ENCODE results near the gene ALPI.
"Not testable (repeated sequence)": the region's sequence is repeated elsewhere in the genome, so short reads cannot be mapped to it uniquely, and the experiment has no call there.

The ALPI gene

DNA sequence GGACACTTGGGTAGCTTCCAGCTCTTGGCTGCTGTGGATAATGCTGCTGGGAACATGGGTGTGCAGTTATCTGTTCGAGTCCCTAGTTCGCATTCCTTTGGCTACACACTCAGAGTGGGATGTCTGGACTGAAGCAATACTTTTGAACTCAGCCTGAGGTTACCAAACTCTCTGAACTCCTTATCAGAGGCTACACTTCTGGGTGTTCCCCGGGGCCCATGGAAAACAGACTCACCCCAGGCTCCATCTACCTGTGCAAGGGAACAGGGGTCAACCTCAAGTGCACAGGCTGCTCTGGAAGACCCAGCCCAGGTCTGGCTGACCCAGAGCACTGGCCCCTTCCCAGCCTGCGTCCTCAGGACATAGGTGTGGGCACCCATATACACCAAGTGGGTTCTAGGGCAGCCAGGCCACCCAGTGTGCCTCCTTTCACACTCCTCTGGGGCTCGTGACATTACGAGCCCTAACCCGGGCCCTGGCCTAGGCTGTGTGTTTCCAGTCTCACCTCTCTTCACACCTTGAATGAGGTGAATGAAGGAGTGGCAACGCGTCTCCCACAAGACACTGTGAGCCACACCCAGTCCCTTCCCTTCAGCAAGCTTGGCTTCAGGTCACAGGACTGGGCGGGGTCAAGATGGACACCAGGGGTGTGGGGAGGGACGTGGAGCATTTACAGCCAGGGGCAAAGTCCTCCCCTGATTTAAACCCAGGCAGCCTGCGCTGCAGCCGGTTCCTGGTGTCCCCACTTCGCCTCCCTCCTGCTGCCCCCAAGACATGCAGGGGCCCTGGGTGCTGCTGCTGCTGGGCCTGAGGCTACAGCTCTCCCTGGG, at the start of gene ALPI:
Gene ALPI, plus strand, starts transcription at position 728 of the 830 bp plus-strand sequence. Its CDS starts 47 bp downstream, at position 775.
- DNase-seq, result no peak

DNA sequence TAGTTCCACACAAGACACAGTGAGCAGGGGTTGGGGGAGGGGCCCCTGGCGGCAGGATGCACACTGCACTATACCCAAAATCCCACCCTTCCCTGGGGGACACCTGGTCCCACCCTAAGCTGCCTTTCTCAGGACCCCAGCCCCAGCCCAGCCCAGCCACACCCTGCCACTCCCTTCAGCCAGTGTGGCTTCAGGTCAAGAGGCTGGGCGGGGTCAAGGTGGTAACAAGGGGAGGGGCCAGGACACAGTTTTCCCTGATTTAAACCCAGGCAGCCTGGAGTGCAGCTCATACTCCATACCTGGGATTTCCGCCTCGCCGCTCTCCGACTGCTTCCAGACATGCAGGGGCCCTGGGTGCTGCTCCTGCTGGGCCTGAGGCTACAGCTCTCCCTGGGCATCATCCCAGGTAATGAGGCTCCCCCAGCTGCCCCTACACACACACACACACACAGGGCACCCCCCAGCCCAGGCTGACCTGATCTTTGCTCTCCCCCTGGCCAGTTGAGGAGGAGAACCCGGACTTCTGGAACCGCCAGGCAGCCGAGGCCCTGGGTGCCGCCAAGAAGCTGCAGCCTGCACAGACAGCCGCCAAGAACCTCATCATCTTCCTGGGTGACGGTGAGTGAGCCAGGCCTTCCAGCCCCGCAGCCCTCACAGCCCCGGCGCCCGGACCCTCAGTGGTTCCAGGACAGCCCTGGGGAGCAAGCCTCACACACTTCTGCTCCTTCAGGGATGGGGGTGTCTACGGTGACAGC, 49.2 kb upstream of the ALPI start, which contains the start of gene ALPG:
Gene ALPG, plus strand, starts transcription at position 289 of the 755 bp plus-strand sequence. Its CDS starts 51 bp downstream, at position 340.
- DNase-seq, result no peak

DNA sequence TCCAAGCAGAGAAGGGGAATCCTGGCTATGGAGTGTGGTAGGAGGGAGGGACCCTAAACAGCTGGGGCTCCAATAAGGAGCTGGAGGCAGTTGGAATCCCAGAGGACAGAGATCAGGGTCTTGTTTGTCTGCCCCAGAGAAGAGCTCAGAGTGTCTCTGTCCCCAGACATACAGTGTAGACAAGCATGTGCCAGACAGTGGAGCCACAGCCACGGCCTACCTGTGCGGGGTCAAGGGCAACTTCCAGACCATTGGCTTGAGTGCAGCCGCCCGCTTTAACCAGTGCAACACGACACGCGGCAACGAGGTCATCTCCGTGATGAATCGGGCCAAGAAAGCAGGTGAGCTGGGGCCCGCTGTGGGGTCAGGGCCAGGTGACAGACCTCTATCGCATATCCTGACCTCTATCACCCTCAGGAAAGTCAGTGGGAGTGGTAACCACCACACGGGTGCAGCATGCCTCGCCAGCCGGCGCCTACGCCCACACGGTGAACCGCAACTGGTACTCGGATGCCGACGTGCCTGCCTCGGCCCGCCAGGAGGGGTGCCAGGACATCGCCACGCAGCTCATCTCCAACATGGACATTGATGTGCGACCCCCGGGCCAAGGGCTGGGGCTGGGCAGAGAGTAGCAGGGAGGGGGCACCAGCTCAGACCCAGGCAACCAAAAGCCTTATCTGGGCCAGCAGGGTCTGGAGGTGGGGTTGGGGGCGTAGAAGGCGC, 48.4 kb upstream of the ALPI start:
- DNase-seq, result not testable (repeated sequence)

DNA sequence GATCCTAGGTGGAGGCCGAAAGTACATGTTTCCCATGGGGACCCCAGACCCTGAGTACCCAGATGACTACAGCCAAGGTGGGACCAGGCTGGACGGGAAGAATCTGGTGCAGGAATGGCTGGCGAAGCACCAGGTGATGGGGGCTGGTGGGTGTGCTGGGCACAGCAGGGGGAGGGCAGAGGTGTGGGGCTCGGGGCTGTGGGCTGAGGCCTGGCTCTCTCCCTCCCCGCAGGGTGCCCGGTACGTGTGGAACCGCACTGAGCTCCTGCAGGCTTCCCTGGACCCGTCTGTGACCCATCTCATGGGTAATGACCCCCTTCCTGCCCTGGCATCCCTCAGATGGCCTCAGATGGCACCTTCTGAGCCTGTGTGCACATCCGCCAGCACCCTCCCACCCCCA, 47.7 kb upstream of the ALPI start:
- not testable (repeated sequence) for DNase-seq

DNA sequence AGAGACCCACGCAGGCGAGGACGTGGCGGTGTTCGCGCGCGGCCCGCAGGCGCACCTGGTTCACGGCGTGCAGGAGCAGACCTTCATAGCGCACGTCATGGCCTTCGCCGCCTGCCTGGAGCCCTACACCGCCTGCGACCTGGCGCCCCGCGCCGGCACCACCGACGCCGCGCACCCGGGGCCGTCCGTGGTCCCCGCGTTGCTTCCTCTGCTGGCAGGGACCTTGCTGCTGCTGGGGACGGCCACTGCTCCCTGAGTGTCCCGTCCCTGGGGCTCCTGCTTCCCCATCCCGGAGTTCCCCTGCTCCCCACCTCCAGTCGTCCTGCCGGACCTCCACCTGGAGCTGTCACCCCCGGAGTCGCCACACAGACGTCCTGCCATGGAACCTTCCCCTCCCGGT, 46.3 kb upstream of the ALPI start:
- DNase-seq, result not testable (repeated sequence)

DNA sequence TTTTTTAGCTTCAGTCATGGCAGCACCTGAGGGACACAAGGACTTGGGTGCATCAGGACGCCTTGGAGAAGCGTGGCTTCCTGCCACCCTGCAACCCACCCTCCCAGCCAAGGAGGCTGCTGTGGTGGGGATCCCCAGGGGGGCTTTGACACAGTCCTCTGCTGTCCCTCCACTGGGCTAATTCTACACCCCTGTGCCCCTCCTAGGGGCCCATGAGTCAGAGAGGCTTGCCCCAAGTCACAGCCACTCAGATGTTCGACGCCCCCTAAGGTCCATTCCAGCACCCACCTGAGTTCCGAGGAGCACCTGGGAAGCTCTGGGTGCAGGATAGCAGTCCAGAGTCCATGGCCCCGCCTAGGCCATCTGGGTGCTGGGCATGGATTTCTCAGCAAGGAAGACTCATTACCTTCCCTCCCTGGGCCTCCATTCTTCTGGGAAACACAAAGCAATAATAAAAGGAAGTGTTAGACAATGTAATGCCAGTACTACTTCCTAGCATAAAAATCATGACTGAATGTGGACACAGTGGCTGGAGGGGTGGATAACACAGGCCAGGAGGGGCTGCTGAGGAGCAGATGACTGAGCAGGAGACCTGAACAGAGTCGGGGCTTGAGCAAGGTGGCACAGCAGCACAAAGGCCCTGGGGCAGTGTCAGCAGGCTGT, 45.6 kb upstream of the ALPI start:
- no peak for DNase-seq

DNA sequence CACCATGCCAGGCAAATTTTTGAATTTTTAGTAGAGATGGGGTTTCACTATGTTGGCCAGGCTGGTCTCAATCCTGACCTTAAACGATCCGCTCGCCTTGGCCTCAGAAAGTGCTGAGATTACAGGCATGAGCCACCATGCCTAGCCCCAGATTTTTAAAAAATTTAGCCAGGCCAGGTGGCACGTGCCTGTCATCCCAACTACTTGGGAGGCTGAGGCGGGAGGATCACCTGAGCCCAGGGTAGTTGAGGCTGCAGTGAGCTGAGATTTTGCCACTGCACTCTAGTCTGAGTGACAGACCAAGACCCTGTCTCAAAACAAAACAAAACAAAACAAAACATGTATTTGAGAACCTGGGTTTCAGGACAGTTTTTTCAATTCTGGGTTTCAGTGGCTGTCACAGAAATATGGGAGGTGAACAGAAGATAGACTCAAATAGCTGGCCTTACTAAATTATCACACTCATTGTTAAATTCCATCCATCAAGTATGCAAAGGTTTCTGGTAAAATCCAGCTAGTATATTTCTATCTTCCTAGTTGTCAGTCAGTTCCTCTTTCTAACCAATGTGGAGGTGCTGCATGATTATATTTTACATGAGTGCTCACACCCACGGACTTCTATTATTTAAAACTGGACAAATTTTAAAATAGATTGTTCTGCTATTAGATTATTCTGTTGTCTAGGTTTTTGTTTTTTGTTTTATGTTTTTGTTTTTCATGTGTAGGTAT, 43.9 kb upstream of the ALPI start:
- no peak for DNase-seq

DNA sequence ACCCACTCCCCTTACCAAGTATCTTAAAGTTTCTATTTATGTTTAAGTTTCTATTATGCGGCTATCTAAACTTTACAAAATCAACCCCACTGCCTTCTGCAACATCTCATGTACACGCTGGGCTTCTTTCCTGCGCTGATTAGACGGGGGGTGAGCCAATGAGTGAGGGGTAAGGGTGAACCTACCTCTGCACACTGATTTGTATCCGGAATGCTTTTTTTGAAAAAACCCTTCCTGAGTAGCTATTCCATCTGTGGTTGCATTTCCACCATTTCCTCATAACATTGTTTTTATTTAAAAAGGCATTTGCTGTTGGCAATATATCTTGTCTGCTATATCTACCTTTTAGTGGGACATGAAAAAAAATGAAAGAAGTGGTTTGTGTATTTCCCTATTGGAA, 43.0 kb upstream of the ALPI start:
- no peak for DNase-seq

DNA sequence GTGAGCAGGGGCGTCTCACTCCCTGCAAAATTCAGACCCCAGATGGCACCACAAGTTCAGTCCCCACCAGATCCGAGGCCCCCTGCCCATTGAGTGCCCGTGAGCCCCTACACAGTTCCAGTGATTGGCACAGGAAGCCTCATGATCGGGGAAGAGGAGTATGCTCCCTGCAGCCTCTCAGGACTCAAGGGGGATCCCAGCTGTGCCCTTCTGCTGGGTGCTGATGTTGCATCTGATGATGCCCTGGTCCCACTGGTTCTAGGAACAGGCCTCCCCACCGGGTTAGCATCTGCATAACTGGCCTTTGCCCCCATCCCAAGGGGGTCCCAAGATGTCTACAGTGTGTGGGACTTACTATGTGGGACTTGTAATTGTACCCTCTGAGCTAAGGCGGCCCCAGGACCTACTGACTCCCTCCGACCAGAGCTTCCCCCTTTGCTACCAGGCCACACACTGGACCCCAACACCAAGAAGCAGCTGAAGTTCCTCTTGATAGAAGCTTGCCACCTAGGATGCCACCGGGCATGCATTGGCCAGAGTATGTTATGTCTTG, 40.7 kb upstream of the ALPI start:
- no peak for DNase-seq

DNA sequence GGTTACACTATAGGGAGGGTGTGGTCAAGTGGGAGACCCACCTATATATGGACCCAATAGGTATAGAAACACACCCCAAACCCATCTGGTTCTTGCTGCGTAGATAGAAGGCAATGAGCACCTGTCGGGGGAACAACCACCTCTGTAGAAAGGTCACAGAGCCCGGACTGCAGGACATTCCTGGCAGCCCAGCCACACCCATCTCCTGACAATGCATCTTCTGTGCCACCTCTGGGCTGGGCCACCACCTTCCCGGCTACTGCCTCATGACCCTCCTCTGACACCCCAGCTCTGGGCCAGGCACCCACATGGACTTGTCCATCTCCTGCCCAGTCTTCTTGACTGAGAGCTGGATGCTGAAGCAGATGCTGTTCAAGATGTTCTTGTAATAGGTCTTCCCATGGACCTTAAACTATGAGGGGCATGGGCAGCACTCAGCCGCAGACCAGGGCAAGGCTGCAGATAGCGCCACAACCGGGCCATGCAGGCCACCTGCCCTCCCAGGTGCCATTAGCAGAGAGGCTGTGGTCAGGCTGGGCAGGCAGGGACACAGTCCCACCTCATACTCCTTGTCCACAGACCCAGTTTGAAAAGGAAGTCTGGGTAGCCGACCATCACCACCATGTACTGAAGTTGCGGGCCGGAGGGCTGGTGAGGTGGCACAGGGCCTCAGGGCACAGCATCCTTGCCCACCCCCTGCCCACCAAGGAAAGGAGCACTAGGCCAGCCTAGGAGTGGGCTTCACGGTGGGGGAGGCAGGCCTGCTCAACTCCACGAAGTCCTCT, 40.0 kb upstream of the ALPI start:
- no peak for DNase-seq

DNA sequence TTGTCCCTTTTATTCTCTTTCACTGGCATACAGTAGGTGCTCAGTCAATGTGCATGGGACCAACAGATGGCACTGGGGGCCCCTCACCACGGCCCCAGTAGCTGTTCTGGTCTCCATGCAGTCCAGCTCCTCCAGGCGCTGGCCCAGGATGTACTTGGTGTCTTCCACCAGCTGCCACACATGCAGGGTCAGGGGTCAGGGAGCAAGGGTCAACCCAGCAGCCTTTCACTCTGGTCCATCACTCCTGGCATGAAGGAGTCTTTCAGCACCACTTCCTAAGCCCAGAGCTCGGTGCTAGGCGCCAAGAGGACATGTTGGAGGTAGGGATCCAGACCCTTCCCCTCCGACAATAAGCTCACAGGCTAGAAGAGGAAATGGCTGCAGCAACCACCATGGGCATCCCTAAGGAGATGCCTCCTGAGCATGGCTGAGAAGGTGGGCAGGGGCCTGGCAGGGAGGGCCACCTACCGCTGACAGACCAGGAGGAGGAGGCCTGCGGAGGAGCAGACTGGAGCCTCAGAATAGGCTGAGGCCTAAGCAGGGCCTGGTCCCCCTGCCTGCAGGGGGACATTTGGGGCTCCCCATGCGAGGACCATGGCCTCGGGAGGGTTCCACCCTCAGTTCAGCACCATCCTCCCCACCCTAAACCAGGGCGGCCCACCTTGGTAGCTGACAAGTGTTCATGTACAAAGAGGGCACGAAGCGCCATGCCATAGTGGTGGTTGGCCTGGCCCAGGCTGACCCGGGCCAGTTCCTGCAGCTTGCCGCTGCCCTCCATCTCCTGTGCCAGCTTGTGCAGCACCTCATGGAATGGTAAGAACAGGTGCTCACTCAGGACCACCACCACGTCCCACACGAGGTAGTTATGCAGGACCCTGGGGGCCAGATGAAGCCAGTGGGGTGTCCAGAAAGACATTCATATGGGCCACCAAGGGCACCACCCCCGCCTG, 39.2 kb upstream of the ALPI start:
- DNase-seq, result no peak

DNA sequence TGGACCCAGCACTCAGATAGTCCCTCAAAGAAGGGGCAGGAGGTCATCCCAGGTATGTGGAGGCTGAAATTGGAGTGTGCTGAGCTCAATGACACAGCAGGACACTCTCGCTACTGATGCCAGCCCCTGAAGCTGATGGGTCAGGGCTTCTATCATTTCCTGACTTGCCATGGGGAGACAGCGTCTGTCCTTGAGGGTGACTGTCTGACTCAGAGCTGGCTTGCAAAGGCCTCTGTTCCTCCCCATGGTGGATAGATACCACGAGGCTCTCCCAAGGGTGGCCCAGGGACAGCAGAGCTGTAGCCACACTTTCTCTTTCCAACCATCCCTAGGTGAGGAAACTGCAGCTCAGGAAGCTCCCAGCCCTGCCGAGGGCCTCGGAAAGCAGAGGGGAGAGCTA, 38.5 kb upstream of the ALPI start:
- DNase-seq, result no peak

DNA sequence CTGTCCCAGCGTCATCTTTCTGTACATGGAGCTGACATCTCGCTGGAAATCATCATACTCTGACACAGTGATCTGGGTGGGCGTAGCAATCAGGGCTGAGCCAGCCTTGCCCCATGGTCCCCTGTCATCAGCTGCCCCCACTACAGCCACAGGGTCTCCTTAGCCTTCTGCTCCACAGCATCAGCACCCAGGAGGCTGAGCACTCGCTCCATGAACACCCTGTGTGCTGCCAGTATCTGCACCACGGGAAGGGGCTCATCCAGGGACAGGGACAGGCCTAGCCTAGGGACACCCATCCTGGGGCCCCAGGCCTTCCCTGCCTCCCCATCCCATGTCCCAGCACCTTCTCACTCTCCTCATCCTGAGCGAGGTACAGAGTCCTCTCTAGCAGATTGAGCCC, 37.9 kb upstream of the ALPI start:
- no peak for DNase-seq

DNA sequence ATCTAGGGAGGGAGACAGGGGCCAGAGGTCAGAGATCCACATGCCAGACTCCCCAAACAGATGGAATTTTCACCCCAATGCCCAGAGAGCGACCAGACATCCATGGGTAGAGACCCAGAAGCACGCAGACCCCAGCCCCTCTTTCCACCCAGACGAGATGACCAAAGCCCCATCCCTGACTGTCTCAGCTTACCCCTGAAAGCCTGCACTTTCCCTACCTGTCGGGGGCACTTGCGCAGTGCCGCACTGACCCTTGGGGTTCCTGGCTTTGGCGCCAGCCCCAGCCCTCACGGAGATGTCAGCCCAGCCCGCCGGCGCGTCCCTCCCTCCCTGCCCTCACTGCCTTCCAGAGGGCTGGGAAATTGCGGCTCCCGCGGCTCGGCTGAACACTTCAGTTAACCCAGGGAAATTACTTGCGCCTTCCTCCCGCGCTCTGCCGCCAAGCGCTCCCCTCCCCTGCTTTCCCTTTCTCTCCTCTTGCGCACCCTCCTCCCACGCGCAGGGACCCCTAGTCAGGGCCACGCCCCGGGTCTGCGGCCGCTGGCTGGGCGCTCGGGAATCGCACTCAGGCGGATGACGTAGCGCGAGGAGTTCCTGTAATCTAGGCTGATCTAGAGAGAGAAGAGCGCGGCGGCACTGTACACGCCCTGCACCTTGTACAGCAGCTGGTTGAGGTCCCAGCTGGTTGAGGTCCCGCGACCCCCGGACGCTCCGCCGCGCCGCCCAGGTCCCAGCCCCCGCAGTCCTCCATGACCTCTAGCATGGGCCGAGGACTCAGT, 37.3 kb upstream of the ALPI start:
- DNase-seq, result no peak

DNA sequence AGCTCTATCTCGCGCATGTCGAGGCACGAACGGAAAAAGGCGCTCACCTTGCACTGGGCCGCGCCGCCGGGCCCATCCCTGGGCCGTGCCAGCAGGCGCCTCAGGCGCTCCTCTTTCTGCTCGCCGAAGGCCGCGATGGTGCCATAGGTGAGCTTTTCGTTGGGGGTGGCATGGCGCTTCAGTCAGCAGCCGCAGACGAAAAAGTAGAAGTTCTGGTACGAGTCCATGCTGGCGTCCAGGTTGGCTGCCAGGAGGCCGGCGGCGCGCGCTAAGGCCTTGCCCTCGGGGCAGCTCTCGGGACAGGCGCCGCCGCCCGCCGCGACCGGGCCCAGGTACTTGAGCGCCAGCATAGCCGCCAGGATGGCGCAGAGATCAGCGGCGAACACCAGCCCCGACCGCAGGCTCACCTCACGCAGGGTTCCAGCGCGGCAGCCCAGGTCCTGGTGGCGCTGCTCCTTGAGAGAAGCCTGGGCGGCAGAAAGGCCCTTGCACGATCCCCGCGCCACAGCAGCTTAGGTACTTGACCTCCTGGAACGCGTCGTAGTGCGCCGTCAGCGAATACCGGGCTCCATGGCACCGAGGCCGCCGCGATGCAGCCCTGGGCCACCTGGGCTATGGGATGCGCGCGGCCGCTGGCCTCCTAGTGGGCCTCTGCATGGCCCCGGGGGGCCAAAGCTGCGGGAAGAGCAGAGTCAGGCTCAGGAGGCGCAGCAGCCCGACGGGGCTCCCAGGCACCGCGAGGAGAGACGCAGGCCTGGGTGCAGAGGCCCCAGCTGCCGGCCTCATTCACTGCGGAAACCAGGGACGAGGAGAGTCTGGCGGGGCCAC, 36.5 kb upstream of the ALPI start:
- no peak for DNase-seq

DNA sequence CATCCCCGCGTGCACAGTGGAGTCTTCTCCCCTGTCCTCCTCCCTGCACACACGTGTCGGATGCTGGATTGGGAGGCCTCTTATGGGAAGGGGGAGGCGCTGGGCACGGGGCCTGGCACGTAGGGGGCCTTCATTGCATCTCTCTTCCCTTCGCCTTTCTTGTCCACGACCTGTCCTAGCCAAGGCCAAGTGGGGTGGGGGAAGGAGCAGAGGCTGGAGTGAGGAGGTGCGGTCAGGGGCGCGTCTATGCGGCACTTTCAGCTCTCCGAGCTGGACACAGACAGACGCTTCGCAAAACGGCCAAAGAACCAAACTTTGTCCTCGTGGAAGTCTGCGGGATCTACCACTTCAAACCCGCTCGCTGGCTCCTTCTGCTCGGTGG, 35.9 kb upstream of the ALPI start:
- DNase-seq, result no peak

DNA sequence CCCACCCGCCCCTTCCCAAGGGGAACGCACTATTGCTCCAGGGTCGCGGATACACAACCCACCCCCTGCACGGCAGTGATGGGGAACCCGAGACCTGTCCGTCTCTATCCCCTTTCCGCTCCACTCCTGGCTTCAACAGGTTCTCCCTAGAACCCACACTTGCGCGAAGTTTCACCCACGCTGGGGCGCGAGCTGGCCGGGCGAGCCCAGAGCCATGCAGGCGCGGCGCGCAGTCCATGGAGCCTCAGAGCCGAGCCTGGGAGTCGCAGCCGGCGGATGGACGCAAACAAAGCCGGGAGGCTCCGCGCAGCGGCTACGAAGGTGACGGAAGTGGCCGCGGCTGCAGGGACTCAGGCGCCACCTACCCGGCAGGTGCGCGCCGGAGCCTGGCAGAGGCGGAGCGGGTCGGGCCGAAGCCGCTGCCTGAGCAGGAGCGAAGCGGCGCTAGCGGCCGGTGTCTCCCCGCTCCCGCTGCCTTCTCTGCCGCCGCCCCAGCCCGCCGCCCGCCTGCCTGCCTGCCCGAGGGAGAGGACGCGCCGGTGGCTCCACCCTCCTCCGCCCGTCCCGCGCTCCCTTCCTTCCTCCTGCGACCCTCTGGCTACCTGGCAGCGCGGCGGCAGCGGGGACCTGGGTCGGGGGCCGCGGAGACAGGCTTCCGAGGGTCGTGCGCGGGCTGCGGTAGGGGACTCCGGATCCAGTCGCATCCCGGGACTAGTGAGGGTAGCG, 35.3 kb upstream of the ALPI start:
- DNase-seq, result no peak

Data from NCI-H524 treated with DMSO at 0.1 percent for 48 hours (cell line).